GM12874 (cell line): ENCODE data around the gene BORCS5.
A peak's percentile ranks its signal among the peaks of the same experiment; 100 is the strongest.

Source experiments
- CTCF ChIP-seq: IDR thresholded peaks from 2 replicates; pipeline ENCODE4 v1.5.1; 2011; ENCODE audit warnings: low read depth, mild to moderate bottlenecking, control low read depth, low read length, moderate library complexity; ENCODE audit not compliant: insufficient read depth

BORCS5 gene

GRCh38 chr12:12376646-12377448 is 20.0 kb downstream of the BORCS5 start:
- peak; percentile 29; the same call in 1 of the 2 replicates for TF ChIP-seq CTCF

- TF ChIP-seq CTCF = no peak
Observed at GRCh38 chr12:12378616-12379015, 21.7 kb downstream of the BORCS5 start.

GRCh38 chr12:12379831-12380730 is 23.2 kb downstream of the BORCS5 start:
- TF ChIP-seq CTCF = no peak

GRCh38 chr12:12380949-12381593 is 24.2 kb downstream of the BORCS5 start:
- TF ChIP-seq CTCF = no peak

- no peak for TF ChIP-seq CTCF
Observed at GRCh38 chr12:12381982-12382381, 25.1 kb downstream of the BORCS5 start.

GRCh38 chr12:12384571-12385340 is 27.9 kb downstream of the BORCS5 start:
- no peak for TF ChIP-seq CTCF
